ENCODE results near the gene SCN2A. TPM values are rescaled to one million over a fixed set of nuclear protein-coding genes. Genes with fewer than 3 reads are reported as not detected.

The SCN2A gene
- polyA plus RNA-seq, 1 donor (not counting 4 experiments of a cell fraction or from before 2014, with no cell fraction given) = 1.0 TPM

GRCh38 chr2:165240916-165241315 is 1.7 kb downstream of the SCN2A start:
- H3K27me3 ChIP-seq (ENCODE audit: control insufficient read depth, extremely low read depth, insufficient read depth, low read length) = no peaks in the 10 kb centered on the region
- no peaks in the 10 kb centered on the region for H3K9me1 ChIP-seq (ENCODE audit: control insufficient read depth, extremely low read depth, insufficient read depth, low read length)
- dilution Hi-C loops (cut with MboI; ENCODE audit: extremely low pct_ligation_motif_present, low sequenced_read_pairs) = no loop called here
- no peaks in the 10 kb centered on the region for H3K36me3 ChIP-seq (ENCODE audit: control insufficient read depth in 2 of 2, extremely low read depth in 1 of 2, insufficient read depth in 2 of 2, low read length in 2 of 2)
- no peak overlapping the region for H3K4me2 ChIP-seq (ENCODE audit: control insufficient read depth, extremely low read depth, insufficient read depth, low read depth, low read length)
- no peaks in the 10 kb centered on the region for H3K79me2 ChIP-seq (ENCODE audit: control insufficient read depth, insufficient read depth, low read length)
- no peak overlapping the region for H3K9ac ChIP-seq (ENCODE audit: control insufficient read depth, extremely low read depth, insufficient read depth, low read length)
- no peak for FAIRE-seq
- no peak overlapping the region for H3K4me3 ChIP-seq (ENCODE audit: control insufficient read depth in 2 of 3, extremely low read depth in 1 of 3, insufficient read depth in 2 of 3, low read depth in 1 of 3, low read length in 3 of 3)
- H3K9me3 ChIP-seq (ENCODE audit: control insufficient read depth, low read depth, low read length) = no peaks in the 10 kb centered on the region
- no peaks in the 10 kb centered on the region for H4K20me1 ChIP-seq (ENCODE audit: control insufficient read depth, extremely low read depth, insufficient read depth, low read length)
- no peak for DNase-seq (ENCODE audit: low read depth, low spot score)
- TF ChIP-seq CTCF (optimal IDR thresholded peaks at IDR 0.05 in 1 of 3, IDR thresholded peaks at IDR 0.05 in 1 of 3, conservative IDR thresholded peaks at IDR 0.05 in 1 of 3; ENCODE audit: extremely low read depth in 1 of 3, insufficient read depth in 2 of 3, low read length in 3 of 3) (no peak), EZH2 (IDR thresholded peaks at IDR 0.05; ENCODE audit: low read length) (no peak)
- H3K4me1 ChIP-seq (ENCODE audit: control insufficient read depth, extremely low read depth, insufficient read depth, low read length) = no peaks in the 10 kb centered on the region
- no peak overlapping the region for H3K27ac ChIP-seq (ENCODE audit: control insufficient read depth, insufficient read depth, low read length)
- H2AFZ ChIP-seq (ENCODE audit: control insufficient read depth, low read length) = no peak overlapping the region

- Histone ChIP-seq H3K27me3 (ENCODE audit: control insufficient read depth, extremely low read depth, insufficient read depth, low read length) (no peaks in the 10 kb centered on the region), H3K79me2 (ENCODE audit: control insufficient read depth, insufficient read depth, low read length) (no peaks in the 10 kb centered on the region), H3K4me2 (ENCODE audit: control insufficient read depth, extremely low read depth, insufficient read depth, low read depth, low read length) (no peak overlapping the region), H3K9me1 (ENCODE audit: control insufficient read depth, extremely low read depth, insufficient read depth, low read length) (no peaks in the 10 kb centered on the region), H4K20me1 (ENCODE audit: control insufficient read depth, extremely low read depth, insufficient read depth, low read length) (no peaks in the 10 kb centered on the region), H3K9me3 (ENCODE audit: control insufficient read depth, low read depth, low read length) (no peaks in the 10 kb centered on the region), H3K27ac (ENCODE audit: control insufficient read depth, insufficient read depth, low read length) (no peak overlapping the region), H3K4me1 (ENCODE audit: control insufficient read depth, extremely low read depth, insufficient read depth, low read length) (no peaks in the 10 kb centered on the region), H2AFZ (ENCODE audit: control insufficient read depth, low read length) (no peak overlapping the region), H3K4me3 (ENCODE audit: control insufficient read depth in 2 of 3, extremely low read depth in 1 of 3, insufficient read depth in 2 of 3, low read depth in 1 of 3, low read length in 3 of 3) (no peak overlapping the region), H3K36me3 (ENCODE audit: control insufficient read depth in 2 of 2, extremely low read depth in 1 of 2, insufficient read depth in 2 of 2, low read length in 2 of 2) (no peaks in the 10 kb centered on the region), H3K9ac (ENCODE audit: control insufficient read depth, extremely low read depth, insufficient read depth, low read length) (no peak overlapping the region)
- DNase-seq (ENCODE audit: low read depth, low spot score) (no peak), FAIRE-seq (no peak)
- no peak for TF ChIP-seq CTCF (optimal IDR thresholded peaks at IDR 0.05 in 1 of 3, IDR thresholded peaks at IDR 0.05 in 1 of 3, conservative IDR thresholded peaks at IDR 0.05 in 1 of 3; ENCODE audit: extremely low read depth in 1 of 3, insufficient read depth in 2 of 3, low read length in 3 of 3)
- no peak for TF ChIP-seq EZH2 (IDR thresholded peaks at IDR 0.05; ENCODE audit: low read length)
- dilution Hi-C loops (cut with MboI; ENCODE audit: extremely low pct_ligation_motif_present, low sequenced_read_pairs) = no loop called here
Observed at GRCh38 chr2:165245081-165245793, 6.0 kb downstream of the SCN2A start.

Data from keratinocyte (primary cell).